A549 (cell line): ENCODE measurements around the gene CHAMP1.

Experiments used
- JUN ChIP-seq, 2 experiments: fragments of >200 bp; sonication (Bioruptor Twin); formaldehyde crosslinking; IDR thresholded peaks; 2 replicates in 1 of 2; 3 replicates in 1 of 2; pipeline ENCODE4 v1.6.1; 2016 to 2017
- POLR2A ChIP-seq: IDR thresholded peaks from 2 replicates; pipeline ENCODE4 v1.6.1; 2012; ENCODE audit warnings: mild to moderate bottlenecking, low read length
- RCOR1 ChIP-seq: fragments of 150-350 bp; IDR thresholded peaks from 2 replicates; pipeline ENCODE4 v1.6.1; 2014; ENCODE audit warnings: antibody characterized with exemption, low read length, low read depth
- USF2 ChIP-seq: fragments of 450-650 bp; IDR thresholded peaks from 2 replicates; pipeline ENCODE4 v1.6.1; 2014; ENCODE audit warnings: antibody characterized with exemption
- TF ChIP-seq, protein P1 (sequence below): IDR thresholded peaks from 2 replicates; pipeline ENCODE4 v1.6.1; 2012
- TF ChIP-seq, protein P2 (sequence below): fragments of >200 bp; sonication (Bioruptor Twin); formaldehyde crosslinking; IDR thresholded peaks from 3 replicates; pipeline ENCODE4 v1.5.1; 2016

- no peak for TF ChIP-seq POLR2A
- TF ChIP-seq USF2 = no peak
- TF ChIP-seq, protein P1, sequence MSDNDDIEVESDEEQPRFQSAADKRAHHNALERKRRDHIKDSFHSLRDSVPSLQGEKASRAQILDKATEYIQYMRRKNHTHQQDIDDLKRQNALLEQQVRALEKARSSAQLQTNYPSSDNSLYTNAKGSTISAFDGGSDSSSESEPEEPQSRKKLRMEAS = no peak
- TF ChIP-seq RCOR1 = no peak
- TF ChIP-seq, protein P2, sequence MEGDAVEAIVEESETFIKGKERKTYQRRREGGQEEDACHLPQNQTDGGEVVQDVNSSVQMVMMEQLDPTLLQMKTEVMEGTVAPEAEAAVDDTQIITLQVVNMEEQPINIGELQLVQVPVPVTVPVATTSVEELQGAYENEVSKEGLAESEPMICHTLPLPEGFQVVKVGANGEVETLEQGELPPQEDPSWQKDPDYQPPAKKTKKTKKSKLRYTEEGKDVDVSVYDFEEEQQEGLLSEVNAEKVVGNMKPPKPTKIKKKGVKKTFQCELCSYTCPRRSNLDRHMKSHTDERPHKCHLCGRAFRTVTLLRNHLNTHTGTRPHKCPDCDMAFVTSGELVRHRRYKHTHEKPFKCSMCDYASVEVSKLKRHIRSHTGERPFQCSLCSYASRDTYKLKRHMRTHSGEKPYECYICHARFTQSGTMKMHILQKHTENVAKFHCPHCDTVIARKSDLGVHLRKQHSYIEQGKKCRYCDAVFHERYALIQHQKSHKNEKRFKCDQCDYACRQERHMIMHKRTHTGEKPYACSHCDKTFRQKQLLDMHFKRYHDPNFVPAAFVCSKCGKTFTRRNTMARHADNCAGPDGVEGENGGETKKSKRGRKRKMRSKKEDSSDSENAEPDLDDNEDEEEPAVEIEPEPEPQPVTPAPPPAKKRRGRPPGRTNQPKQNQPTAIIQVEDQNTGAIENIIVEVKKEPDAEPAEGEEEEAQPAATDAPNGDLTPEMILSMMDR = no peak
- no peak for TF ChIP-seq JUN (IDR thresholded peaks at IDR 0.05)
Measured at GRCh38 chr13:114309806-114310410, 4.4 kb upstream of the CHAMP1 start.
